HepG2 (cell line): Measurements from ENCODE around the gene CALD1. TPM values are rescaled to one million over a fixed set of nuclear protein-coding genes. Genes with fewer than 3 reads are reported as not detected.

Experiments
- ATF7-NPFF ChIP-seq: sonication (generic); formaldehyde crosslinking; IDR thresholded peaks from 2 replicates; pipeline ENCODE4 v1.8.1; 2023; ENCODE audit warnings: mild to moderate bottlenecking, low read depth, missing genetic modification reagents, moderate library complexity
- DMTF1 ChIP-seq: sonication (generic); formaldehyde crosslinking; IDR thresholded peaks from 2 replicates; pipeline ENCODE4 v1.4.0; 2020; ENCODE audit warnings: mild to moderate bottlenecking, missing genetic modification reagents
- GMEB1 ChIP-seq: sonication (generic); formaldehyde crosslinking; IDR thresholded peaks from 2 replicates; pipeline ENCODE4 v1.5.1; 2020; ENCODE audit warnings: missing genetic modification reagents, mild to moderate bottlenecking, borderline replicate concordance
- SMARCE1 ChIP-seq: fragments of 450-650 bp; IDR thresholded peaks from 2 replicates; pipeline ENCODE4 v1.6.1; 2017; ENCODE audit warnings: borderline replicate concordance
- STAT6 ChIP-seq: sonication (generic); formaldehyde crosslinking; IDR thresholded peaks from 2 replicates; pipeline ENCODE4 v1.4.0; 2020; ENCODE audit warnings: missing genetic modification reagents, mild to moderate bottlenecking, borderline replicate concordance
- ZBTB21 ChIP-seq: sonication (generic); formaldehyde crosslinking; IDR thresholded peaks from 2 replicates; pipeline ENCODE4 v1.4.0; 2020; ENCODE audit warnings: missing genetic modification reagents
- ZBTB25 ChIP-seq: IDR thresholded peaks from 2 replicates; pipeline ENCODE4 v1.6.1; 2018; ENCODE audit warnings: missing genetic modification reagents
- ZNF543 ChIP-seq: sonication (generic); formaldehyde crosslinking; IDR thresholded peaks from 2 replicates; pipeline ENCODE4 v1.4.0; 2020; ENCODE audit warnings: mild to moderate bottlenecking, missing genetic modification reagents
- polyA plus RNA-seq, 8 experiments: library from polyadenylated mRNA; depleted of rRNA in 3 of 8; stranded (reverse) in 7 of 8; unstranded in 1 of 8; fragments of >200 nt; fragmentation: Illumina TruSeq in 4 of 8; extraction: Trizol in 4 of 8; gene quantifications; 2 replicates each; pipeline versions ENCODE4 v1.2.1 to v1.2.3, GENCODE V29; 2011 to 2016; ENCODE audit warnings: low read depth in 4 of 8, missing spikeins in 1 of 8, mixed read lengths in 1 of 8; ENCODE audit not compliant: insufficient read depth in 1 of 8
- total RNA-seq, 5 experiments: library from RNA; depleted of rRNA; stranded (reverse); fragments of >200 nt; fragmentation: Illumina TruSeq; extraction: Trizol; gene quantifications; 2 replicates each; pipeline ENCODE4 v1.2.3, GENCODE V29; 2016; ENCODE audit warnings: low read depth in 1 of 5

Gene CALD1
- total and polyA plus RNA-seq, 2 of the 13 experiments (the other 11 are each of a cell fraction or from before 2014, with no cell fraction given) = 53.0 to 112 TPM

GRCh38 chr7:134948736-134949135 is 169.3 kb downstream of the CALD1 start (continued):
- TF ChIP-seq SMARCE1 (no peak), STAT6 (CRISPR knock-in tag) (no peak), ZBTB21 (no peak), ATF7-NPFF (CRISPR knock-in tag) (no peak), ZNF543 (CRISPR knock-in tag) (no peak), DMTF1 (CRISPR knock-in tag) (no peak), GMEB1 (CRISPR knock-in tag) (no peak), ZBTB25 (CRISPR knock-in tag) (no peak)
